ENCODE results near the gene ISM2.
"Not testable (repeated sequence)": the region's sequence is repeated elsewhere in the genome, so short reads cannot be mapped to it uniquely, and the experiment has no call there.

The ISM2 gene

DNA sequence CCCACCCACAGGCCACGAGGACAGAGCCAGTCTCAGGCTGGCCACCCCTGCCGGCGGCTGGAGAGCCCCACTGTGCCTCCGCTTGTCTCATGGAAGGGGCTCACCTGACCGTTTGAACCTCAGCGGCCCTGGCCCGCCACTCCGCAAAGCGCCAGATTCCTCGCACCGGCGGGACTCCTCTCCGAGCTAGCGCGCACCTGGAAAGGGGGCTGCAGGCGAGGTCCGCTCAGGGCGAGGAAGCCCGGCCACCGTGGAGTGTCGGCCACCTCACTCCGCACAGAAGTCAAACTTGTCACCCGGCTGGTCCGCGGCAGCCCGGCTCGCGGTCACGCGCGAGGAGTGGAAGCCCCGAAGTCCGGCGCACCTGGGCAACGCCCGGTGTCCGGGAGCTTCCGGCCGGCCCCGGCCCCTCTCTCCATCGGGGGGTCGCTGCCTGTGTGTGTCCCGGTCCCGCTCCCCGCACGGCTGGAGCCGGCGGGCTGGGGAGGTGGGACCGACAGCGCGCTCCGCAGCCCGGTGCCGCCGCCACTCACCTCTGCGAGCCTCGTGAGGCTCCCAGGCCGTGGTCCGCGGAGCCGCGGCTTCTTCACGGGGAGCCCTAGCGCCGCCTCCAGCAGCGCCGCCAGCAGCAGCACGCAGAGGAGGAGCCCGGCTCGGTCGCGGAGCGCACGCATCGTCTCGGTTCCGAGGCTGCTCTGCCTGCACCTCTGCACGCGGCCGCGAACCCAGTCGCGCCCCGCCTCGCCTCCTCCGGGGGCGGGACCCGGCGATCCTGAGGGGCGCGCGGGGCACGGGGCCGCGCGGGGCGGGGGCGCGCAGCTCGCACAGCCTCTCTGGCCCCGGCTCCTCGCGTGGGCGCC, at the start of gene ISM2:
Gene ISM2, minus strand, starts transcription at position 697 of the 860 bp plus-strand sequence. Its CDS starts 23 bp downstream, at position 674.
- DNase-seq (ENCODE audit: low spot score): peak; percentile 55

DNA sequence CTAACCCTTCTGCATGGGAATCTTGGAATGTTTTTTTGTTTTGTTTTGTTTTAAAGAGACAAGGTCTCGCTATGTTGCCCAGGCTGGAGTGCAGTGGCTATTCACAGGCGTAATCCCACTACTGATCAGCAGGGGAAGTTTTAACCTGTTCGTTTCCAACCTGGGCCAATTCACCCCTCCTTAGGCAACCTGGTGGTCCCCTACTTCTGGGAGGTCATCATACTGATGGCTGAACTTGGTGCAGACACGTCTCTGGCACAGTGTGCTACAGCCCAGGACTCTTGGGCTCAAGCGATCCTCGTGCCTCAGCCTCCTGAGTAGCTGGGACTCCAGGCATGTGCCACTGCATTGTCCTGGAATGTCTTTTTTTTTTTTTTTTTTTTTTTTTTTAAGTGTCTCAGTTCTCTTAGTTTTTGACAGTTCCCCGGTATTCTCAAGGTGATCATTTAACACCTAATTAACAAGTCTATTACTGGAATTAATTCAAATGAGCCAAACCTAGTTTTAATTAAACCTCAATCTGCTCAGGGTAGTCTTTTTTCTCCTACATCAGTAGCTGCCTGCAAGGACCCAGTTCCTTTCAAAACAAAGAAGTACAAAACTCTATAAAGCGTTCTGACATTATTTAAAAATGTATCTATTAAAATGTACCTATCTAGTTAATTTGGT, 49.0 kb upstream of the ISM2 start:
- no peak for DNase-seq (ENCODE audit: low spot score)

DNA sequence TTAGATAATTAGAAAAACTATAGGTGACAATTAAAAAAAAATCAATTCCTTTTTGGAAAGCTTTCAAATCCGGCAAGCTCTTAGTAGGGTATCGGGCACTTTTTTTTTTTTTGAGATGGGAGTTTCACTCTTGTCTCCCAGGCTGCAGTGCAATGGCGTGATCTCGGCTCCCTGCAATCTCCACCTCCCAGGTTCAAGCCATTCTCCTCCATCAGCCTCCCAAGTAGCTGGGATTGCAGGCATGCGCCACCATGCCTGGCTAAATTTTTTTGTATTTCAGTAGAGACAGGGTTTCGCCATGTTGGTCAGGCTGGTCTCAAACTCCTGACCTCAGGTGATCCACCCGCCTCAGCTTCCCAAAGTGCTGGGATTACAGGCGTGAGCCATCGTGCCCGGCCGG, 46.6 kb upstream of the ISM2 start:
- not testable (repeated sequence) for DNase-seq (ENCODE audit: low spot score)

DNA sequence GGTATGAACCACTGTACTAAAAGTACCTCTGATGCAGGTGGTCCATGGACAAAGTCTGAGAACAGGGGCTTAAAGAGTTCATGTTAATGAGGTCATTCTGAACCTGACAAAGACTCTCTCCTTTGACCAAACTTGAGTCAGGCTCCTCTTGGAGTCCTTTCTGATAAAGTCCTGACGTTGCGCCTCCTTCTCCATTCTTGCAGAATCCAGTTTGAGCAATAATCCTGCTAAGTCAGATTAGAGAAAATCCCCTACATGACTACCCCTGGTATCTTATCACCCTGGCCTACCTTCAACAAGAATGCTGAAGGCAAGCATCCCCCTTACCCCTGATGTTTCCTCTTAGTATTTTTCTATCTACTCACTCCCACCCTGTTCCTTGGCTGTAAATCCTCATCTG, 46.0 kb upstream of the ISM2 start:
- DNase-seq (ENCODE audit: low spot score): no peak

DNA sequence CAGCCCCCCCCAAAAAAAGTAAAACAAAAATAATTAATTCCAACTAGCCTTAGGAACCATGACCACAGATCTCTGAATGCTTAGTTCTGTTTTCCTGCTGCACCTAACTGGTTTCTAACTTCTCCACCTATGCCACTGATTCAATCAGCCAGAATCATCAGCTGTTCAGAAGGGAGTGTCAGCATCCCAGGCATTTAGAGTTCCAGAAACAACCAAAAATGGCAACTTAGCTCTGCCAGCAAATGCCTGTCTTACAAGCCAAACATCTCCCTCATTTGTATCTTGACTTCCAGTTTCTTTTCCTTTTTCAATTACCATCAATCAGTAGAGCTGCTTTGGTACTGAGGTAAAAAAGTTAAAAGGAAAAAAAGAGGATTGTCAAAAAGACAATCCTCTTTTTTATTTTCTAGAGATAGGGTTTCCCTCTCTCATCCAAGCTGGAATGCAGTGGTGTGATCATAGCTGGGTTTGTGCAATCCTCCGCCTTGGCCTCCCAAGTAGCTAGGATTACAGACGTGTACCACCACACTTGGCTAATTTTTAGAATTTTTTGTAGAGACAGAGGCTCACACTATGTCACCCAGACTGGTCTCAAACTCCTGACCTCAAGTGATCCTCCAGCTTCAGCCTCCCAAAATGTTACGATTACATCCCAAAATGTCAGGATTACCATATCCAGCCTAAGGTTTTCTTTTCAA, 45.2 kb upstream of the ISM2 start:
- DNase-seq (ENCODE audit: low spot score): no peak

DNA sequence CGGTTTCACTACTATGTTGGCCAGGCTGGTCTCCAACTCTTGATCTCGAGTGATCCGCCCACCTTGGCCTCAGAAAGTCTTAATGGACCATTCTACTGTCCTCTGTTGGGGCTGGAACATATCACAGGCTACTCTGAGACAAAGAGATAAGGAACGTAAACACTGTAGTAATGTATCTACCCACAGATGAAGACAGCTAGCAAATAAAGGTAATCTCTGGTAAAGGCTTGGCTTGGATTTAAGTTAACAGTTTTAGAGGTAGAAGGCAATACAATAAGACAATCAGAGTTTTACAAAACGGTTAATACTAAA, 44.6 kb upstream of the ISM2 start:
- no peak for DNase-seq (ENCODE audit: low spot score)

DNA sequence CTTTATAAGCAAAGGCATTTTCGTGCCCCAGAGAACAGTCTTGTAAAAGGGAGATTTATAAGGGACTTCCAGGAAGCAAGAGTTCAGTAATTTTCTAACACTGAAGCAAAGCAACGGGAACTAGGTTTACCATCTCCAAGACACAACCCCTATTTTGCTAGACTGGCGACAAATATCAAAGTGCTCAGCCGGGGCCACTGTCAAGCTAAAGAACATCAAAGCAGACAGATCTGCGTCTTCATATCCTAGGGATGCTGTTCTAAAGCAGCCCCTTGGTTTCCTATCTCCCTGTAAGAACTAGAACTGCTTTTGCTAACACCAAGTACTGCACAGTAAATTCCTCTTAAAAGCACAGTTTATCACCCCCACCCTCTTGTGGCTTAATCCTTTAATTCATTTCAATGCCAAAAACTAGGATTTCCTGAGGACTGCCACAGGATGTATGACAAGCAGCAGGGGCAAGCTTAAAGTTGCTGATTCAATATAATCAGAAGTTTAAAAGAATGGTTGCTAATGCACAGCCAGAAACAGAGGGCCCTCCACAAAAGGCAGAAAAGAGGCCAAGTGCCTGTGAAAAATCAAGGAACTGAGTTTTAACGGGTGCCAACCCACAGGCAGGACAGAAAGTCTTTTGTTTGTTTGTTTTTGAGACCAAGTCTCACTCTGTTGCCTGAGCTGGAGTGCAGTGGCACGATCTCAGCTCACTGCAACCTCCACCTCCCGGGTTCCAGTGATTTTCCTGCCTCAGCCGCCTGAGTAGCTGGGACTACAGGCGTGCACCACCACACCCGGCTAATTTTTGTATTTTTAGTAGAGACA, 44.0 kb upstream of the ISM2 start:
- no peak for DNase-seq (ENCODE audit: low spot score)

DNA sequence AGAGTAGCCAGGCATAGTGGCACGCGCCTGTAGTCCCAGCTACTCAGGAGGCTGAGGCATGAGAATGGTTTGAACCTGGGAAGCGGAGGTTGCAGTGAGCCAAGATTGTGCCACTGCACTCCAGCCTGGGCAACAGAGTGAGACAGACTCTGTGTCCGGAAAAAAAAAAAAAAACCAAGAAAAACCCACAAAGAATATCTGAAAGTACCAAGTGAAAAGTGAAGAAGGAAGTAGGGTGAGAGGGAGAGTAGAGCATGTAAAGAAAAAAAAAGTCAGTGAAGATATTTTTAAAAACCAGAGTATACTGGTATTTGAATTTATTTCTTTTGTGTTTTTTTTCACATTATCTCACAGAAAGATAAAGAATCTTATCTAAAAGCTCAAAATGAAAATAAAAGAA, 43.3 kb upstream of the ISM2 start:
- no peak for DNase-seq (ENCODE audit: low spot score)

DNA sequence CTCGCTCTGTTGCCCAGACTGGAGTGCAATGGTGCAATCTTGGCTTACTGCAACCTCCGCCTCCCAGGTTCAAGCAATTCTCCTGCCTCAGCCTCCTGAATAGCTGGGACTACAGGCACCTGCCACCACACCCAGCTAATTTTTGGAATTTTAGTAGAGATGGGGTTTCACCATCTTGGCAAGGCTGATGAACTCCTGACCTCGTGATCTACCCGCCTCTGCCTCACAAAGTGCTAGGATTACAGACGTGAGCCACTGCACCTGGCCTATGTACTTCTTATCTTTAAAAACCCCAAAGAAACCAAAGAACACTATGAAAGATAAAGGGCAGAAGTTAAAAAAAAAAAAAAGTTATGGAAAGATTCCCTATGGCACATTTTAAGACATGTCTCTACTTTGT, 38.3 kb upstream of the ISM2 start:
- not testable (repeated sequence) for DNase-seq (ENCODE audit: low spot score)

DNA sequence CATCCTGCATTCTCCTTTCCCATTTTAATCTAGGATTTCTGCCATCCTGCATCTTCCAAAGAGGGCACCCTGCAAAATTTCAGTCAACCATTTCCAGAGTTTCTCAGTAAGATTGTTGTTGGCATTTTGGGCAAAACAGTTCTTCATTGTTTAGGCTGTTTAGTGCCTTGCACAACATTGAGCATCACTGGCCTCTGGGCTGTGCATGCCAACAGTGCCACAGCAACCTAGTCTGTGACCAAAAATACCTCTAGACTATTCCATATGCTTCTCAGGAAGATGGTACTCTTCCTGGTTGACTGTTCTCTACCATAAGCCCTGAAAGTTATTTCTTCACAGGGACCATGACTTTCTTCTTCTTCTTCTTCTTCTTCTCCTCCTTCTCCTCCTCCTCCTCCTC, 32.5 kb upstream of the ISM2 start:
- DNase-seq (ENCODE audit: low spot score): no peak

DNA sequence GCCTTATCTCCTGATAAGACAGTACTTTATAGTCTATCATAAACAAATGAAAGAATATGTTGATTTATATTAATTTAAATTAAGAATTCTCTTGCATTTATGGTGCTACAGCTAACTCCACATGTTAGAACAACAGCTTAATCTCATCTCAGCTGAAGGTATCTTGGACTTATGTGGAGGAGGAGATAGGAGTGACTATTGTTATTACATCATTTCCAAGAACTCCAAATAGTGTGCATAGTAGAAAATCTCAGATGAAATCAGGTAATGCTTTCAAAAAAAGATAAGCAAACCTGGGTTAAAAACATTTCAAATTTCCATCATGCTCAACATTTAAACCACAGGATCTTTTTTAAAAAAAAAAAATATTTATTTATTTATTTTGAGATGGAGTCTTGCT, 31.3 kb upstream of the ISM2 start:
- DNase-seq (ENCODE audit: low spot score): no peak

DNA sequence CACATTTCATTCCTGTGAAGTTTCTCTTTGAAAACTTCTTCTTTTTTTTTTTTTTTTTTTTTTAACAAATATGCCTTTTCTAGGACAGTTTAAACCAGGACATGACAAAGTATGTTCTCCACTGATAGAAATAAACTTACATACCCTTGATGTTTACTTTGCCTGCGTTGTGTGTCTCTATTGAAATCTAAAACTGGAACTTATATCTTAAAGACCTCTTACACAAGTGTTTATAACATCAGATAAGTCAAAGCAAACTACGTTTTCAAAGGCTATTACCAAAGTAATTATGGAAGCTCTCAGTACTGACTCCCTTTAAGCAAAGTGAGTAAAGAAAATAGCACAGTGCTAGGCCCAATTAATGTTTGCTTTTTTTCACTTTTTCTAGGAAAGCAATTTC, 30.6 kb upstream of the ISM2 start:
- no peak for DNase-seq (ENCODE audit: low spot score)

DNA sequence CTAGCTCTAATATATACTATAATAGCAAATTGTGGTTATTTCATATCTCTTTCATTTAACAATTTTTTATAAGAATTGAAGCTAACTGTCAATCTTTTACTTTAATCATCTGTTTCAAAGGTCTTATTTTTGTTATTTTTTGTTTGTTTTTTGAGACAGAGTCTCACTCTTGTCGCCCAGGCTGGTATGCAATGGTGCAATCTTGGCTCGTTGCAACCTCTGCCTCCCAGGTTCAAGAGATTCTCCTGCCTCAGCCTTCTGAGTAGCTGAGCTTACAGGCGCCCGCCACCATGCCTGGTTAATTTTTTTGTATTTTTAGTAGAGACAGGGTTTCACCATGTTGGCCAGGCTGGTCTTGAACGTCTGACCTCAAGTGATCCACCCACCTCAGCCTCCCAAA, 30.1 kb upstream of the ISM2 start:
- DNase-seq (ENCODE audit: low spot score): not testable (repeated sequence)

DNA sequence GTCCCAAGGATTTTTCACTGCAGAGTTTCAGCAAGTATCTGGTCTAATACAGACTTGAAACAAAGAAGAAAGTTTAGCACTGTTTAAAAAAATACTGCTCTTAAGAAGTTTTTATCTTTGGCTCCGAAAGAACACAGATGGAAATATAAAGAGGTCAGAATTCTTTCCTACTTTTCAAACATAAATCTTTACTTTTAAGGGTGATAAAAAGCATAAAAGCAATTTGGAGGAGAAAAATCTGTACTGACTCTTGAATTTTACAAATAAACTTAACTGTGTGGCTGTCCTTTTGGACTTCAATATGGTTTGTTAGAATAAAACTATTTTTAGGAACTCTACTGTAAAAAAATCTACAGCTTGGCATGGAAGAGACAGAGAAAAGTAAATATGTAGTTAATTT, 27.6 kb upstream of the ISM2 start:
- DNase-seq (ENCODE audit: low spot score): no peak

DNA sequence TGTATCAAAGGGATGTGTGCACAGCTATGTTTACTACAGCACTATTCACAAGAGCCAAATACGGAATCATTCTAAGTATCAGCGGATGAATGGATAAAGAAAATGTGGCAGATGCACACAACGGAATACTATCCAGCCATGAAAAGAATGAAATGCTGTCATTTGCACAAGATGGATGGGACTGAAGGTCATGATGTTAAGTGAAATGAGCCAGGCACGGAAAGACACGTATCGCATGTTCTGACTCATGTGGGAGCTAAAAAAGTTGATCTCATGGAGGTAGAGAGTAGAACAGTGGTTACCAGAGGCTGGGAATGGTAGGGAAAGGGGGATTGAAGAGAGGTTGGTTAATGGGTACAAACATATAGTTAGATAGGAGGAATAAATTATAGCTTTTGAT, 25.9 kb upstream of the ISM2 start:
- DNase-seq (ENCODE audit: low spot score): no peak

DNA sequence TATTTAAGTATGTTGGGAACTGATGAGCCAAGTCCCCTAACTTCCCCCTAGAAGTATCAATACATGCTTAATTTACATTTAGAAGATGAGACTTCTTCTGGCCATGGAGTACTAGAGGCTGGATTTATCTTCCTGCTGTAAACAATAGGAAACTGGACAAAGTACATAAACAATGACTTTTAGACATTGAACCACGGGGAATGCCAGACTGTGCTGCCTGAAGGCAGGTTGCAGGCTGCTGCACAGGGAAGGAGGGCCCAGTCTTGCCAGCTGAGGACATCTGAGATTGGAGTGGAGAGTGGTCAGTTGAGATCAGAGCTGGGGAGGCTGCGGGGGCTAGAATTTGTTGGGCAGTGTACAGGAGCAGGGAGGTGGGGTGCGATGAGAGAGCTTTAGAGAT, 24.5 kb upstream of the ISM2 start:
- DNase-seq (ENCODE audit: low spot score): no peak

DNA sequence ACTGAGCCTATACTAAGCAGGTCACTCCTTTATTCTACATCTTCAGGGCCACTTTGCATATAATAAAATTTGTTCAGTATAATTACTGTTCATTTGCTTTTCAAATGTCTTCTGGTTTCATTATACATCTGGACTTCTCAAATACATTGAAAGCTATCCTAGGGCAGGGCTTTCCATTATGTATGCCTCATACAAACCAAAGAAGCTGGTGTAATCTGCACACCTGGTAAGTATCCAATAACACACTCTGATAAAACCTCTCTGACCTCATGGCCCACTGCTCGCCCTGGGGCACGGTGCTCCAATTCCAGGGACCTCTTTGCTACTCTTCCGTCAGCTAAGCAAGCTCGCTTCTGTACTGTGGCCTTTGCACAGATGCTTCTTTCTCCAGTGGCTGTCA, 21.9 kb upstream of the ISM2 start:
- no peak for DNase-seq (ENCODE audit: low spot score)

DNA sequence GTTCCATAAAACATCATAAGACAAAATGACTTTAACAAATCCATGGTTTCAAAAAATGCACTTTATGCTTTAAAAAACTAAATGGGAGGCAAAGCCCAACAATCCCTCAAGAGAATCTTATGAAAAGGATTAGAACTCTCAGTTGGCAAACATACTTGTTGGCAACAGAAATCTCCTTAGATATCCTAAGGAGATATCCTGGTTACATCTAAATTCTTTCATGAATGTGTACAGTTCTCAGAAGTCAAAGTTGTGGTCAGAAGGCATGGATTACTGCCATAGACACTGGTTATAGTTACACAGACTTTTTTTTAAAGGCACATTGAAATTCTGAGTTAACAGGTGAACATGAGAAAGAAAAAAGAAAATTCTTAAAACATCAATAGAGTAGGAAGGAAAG, 17.5 kb upstream of the ISM2 start:
- no peak for DNase-seq (ENCODE audit: low spot score)

DNA sequence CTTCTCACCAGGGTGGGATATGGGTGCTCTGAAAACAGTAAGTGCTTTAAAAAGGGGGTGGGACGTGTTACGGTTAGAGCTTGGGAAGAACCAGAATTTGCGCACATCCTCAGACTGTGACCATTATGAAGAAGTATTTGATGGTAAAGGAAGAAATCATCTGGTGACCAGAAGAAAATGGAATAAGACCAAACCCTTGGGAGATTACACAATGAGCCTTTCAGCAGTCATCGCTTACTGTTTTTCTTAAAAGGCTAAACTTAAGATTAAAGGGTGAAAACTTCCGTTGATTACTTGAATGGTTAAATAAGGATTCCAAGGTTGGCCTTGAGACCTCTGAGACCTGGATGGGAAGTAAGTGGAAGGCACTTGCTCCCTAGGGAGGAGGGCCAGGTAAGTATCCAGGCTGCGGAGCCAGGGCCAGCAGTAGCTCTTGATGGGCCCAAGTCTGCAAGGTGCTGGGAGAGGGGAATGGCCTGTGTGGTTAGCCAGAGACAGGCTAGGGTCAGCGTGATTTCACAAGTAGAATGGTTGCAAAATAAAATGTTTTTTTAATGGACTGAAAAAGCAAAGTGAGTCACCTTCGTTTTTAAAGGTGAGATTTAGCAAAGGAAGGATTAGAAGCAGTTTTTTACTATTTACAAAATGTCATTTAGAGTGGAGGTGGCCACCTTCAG, 13.0 kb upstream of the ISM2 start:
- no peak for DNase-seq (ENCODE audit: low spot score)

DNA sequence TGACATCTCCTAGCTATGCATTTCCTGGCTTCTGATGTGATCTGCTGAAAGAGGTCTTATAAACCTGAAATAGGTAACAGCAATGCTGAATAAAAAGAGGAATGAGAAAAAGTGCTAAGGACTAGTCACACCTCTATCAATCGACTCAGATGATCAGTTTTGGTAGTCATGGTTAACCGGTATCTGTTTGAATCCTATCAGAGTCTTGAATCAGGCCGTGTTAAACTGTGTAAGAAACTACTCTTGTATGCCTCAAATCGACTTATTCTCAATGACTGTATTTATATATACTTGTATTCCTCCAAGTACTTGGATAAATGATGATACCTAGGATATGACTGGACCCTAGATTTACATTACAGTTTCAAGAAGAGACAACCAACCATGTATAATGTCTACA, 10.8 kb upstream of the ISM2 start:
- no peak for DNase-seq (ENCODE audit: low spot score)

DNA sequence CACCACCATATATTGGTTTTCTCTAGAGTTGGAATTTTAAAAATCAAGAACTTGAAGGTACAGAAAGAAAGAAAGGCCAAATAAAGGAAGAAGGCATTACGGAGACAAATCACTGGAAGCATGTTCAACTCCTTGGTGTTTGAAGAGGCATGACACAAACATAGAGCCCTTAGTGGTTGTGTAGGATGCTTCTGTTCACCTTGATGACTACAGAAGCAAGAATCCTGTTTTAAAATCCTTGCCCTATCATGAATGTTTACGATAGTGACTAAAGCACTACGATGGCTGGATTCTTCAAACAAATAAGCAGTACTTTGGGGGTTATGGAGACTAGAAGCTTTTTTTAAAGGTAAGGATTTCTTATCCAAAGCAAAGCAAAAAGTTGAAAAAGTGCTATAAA, 10.3 kb upstream of the ISM2 start:
- DNase-seq (ENCODE audit: low spot score): no peak

DNA sequence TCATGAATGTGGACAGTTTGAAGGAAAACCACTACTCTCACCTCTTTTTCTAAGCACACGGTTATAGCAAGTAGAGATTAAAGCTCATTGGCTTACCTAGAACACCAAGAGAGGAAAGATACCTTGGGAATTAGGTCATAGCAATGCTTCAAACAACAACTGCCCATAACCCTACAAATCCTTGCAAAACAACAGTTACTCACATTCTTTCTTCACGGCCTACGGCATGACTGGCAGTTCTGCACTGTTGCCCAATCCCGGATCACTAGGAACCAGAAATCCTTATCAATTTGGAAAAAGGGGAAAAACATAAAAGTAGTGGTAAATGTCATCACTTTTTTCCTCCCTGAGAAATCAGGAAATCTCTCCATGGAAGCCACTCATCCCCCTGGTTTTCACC, 9.6 kb upstream of the ISM2 start:
- DNase-seq (ENCODE audit: low spot score): peak; percentile 42
